GM18519 (cell line): ENCODE data around the gene ASMTL.
"Not testable (repeated sequence)": the region's sequence is repeated elsewhere in the genome, so short reads cannot be mapped to it uniquely, and the experiment has no call there.

Experiments used
- ATAC-seq: cut with Tn5 transposase; IDR thresholded peaks from one replicate; pipeline ENCODE4 v1.9.1; 2021; ENCODE audit warnings: mild to moderate bottlenecking, moderate library complexity; ENCODE audit not compliant: unreplicated experiment, low FRiP score

The ASMTL gene

DNA sequence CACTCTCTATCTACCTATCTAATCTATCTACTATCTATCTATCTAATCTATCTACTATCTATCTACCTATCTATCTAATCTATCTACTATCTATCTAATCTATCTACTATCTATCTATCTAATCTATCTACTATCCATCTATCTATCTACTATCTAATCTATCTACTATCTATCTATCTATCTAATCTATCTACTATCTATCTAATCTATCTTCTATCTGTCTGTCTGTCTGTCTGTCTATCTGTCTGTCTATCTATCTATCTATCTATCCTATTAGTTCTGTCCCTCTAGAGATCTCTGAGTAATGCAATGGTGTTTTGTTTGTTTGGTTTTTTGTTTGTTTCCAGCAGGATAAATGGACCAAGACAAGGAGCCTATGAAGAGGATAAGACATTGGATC lies 9.4 kb upstream of the ASMTL start:
- no peak for ATAC-seq

DNA sequence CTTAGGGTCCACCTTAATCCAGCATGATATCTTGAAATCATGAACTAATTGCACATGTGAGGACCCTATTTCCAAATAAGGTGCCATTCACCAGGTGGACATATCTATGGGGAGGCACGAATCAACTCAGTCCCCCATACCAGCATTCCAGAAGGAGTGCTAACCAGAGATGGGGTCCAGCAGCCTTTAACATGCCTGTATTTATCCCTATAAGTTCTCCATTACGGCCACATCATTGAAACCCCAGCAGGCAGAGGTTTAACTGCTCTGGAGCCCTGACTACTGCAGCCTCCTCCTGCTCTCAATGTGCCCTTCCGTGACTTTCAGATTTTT lies 3.2 kb upstream of the ASMTL start:
- no peak for ATAC-seq

DNA sequence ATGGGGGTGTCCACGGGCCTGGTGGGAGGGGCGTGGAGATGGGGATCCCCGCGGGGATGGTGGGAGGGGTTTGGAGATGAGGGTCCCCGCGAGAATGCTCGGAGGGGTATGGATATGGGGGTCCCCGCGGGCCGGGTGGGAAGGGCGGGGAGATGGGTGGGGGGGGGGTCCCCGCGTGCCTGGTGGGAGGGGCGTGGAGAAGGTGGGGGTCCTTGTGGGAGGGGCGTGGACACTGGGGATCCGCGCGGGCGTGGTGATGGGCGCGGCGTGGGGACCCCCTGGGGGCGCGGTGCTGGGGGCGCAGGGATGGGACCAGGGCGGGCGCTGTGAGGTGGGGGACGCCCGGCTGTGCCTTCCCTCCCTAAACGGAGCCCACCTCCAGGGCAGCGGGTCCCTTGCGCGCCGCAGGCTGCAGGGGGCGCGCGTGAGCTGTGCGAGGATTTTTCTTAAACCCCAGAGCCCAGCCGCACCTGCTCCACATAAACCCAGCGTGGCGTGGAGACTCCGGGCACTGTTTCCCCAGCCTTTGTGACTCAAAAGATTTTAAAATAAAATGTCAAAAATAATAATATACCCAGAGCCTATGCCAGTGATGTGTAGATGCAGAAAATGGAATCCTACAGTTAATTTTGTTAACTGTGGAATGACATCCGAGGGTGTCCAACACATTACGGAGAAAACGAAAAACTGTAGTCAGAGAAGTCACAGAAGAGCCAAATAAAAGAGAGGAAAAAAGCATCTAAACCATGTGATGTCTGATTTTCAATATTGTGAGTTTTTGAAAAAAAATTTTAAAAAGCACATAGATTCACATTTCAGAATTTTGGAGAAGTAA lies 1.5 kb upstream of the ASMTL start:
- ATAC-seq = no peak

DNA sequence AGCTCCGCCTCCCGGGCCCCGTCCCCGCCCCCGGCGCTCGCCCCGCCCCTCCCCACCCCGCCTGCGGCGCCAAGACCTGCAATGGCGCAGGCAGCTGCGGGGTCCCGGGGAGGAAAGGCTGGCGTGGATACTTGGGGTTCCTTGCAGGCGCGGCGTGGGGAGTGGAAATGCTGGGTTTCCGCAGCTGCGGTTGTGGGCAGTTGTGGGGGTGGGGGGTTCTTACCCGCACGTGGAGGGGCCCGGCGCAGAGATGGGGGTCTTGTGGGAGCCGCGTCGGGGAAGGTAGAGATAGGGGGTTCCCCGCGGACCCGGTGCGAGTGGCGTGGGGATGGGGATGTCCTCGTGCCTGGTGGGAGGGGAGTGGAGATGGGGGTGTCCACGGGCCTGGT lies 680 bp upstream of the ASMTL start:
- no peak for ATAC-seq

DNA sequence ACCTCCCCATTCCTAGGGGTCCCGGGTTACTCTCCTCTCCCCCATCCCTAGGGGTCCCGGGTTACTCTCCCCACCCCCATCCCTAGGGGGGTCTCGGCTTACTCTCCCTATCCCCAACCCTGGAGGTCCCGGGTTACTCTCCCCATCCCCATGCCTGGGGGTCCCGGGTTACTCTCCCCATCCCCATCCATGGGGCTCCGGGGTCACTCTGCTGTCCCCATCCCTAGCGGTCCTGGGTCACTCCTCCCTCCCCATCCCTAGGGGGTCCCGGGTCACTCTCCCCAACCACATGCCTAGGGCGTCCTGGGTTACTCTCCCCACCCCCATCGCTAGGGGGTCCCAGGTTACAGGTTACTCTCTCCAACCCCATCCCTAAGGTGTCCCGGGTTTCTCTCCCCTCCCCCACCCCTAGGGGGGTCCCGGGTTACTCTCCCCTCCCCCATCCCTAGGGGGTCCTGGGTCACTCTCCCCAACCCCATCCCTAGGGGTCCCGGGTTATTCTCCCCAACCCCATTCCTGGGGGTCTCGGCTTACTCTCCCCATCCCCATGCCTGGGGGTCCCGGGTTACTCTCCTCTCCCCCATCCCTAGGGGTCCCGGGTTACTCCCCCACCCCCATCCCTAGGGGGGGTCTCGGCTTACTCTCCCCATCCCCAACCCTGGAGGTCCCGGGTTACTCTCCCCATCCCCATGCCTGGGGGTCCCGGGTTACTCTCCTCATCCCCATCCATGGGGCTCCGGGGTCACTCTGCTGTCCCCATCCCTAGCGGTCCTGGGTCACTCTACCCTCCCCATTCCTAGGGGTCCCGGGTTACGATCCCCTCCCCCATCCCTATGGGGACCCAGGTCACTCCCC lies 821 bp downstream of the ASMTL start:
- ATAC-seq = no peak

DNA sequence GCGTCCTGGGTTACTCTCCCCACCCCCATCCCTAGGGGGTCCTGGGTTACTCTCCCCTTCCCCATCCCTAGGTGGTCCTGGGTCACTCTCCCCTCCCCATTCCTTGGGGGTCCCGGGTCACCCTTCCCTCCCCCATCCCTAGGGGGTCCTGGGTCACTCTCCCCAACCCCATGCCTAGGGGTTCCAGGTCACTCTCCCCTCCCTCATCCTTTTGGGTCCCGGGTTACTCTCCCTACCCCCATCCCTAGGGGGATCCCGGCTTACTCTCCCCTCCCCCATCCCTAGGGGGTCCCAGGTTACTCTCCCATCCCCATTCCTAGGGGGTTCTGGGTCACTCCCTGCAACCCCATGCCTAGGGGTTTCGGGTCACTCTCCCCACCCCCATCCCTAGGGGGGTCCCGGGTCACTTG lies 1.5 kb downstream of the ASMTL start:
- no peak for ATAC-seq

DNA sequence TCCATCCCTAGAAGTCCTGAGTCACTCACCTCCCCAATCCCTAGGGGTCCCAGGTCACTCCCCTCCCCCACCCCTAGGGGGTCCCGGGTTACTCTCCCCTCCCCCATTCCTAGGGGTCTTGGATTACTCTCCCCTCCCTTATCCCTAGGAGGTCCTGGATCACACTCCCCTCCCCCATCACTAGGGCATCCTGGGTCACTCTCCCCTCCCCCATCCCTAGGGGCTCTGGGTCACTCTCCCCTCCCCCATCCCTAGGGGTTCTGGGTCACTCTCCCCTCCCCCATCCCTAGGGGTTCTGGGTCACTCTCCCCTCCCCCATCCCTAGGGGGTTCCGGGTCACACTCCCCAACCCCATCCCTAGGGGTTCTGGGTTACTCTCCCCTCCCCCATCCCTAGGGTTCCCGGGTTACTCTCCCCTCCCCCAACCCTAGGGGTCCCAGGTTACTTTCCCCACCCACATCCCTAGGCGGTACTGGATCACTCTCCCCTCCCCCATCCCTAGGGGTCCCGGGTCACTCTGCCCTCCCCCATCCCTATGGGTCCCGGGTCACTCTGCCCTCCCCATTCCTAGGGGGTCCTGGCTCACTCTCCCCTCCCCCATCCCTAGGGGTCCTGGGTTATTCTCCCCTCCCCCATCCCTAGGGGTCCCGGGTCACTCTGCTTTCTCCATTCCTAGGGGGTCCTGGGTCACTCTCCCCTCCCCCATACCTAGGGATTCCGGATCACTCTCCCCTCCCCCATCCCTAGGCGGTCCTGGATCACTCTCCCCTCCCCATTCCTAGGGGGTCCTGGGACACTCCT lies 2.1 kb downstream of the ASMTL start:
- ATAC-seq = no peak

DNA sequence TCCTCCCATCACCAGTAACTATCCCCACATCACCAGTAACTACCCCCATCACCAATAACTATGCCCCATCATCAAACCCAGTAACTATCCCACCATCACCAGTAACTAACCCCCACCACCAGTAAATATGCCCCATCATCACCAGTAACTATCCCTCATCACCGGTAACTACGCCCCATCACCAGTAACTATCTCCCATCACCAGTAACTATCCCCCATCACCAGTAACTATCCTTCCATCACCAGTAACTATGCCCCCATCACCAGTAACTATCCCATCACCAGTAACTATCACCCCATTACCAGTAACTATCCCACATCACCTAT lies 2.9 kb downstream of the ASMTL start:
- ATAC-seq = no peak

DNA sequence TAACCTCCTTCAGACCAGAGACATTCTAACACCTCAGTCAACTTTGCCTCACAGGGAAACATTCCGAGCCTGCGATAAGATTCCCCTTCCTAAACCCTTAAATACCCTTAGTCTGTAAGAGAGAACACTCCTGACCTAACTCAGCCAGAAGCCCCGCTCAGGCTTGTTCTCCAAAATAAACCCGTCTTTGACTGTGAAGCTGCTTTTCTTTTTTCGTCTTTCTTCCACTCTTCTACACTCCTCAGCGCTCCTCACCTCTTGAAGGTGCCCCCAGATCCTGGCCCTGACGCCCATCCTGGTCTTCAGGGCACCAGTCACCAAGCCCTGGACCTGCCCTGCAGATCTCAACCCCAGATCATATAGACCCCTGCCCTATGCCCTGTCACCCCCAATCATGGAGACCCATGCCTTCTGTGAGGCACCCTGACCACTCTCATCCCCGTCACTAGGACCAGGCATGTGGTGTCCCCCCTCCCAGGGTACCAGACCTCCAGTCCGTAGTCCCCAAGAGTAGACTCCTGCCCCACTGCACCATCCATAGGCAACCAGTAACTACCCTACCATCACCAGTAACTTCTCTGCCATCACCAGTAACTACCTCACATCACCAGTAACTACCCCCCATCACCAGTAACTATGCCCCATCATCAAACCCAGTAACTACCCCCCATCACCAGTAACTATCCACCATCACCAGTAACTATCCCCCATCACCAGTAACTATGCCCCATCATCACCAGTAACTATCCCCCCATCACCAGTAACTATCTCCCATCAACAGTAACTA lies 3.5 kb downstream of the ASMTL start:
- no peak for ATAC-seq

DNA sequence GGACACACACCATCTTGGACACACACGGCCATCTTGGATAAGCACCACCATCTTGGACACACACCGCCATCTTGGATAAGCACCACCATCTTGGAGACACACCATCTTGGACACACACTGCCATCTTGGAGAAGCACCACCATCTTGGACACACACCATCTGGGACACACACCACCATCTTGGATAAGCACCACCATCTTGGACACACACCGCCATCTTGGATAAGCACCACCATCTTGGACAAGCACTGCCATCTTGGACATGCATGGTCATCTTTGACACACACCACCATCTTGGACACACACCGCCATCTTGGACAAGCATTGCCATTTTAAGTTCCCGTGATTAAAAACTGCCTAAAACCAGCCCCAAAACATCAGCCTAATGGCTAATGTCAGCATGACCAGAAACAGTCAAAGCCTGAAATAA lies 4.1 kb downstream of the ASMTL start:
- ATAC-seq = not testable (repeated sequence)

DNA sequence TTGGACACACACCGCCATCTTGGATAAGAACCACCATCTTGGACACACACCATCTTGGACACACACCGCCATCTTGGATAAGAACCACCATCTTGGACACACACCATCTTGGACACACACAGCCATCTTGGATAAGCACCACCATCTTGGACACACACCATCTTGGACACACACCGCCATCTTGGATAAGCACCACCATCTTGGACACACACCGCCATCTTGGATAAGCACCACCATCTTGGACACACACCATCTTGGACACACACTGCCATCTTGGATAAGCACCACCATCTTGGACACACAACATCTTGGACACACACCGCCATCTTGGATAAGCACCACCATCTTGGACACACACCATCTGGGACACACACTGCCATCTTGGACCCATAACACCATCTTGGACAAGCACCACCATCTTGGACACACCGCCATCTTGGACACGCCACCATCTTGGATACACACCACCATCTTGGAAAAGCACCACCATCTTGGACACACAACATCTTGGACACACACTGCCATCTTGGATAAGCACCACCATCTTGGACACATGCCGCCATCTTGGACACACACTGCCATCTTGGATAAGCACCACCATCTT lies 4.6 kb downstream of the ASMTL start:
- ATAC-seq = not testable (repeated sequence)

DNA sequence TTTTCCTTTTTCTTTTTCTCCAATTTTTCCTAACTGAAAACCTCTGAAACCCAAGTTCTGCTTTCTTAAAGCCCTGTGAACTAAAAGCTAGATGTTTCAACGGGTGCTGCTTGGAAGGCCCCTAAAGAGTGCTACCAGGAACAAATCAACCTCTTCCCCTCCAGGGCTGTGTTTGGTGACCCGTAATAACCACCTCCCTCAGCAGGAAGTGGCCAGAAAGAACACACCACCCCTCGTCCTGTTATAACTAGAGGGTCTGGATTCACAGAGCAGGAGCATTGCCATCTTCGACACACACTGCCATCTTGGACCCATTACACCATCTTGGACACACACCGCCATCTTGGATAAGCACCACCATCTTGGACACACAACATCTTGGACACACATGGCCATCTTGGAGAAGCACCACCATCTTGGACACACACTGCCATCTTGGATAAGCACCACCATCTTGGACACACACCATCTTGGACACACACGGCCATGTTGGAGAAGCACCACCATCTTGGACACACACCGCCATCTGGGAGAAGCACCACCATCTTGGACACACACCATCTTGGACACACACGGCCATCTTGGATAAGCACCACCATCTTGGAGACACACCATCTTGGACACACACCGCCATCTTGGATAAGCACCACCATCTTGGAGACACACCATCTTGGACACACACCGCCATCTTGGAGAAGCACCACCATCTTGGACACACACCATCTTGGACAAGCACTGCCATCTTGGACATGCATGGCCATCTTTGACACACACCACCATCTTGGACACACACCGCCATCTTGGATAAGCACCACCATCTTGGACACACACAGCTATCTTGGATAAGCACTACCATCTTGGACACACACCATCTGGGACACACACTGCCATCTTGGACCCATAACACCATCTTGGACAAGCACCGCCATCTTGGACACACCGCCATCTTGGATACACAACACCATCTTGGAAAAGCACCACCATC lies 5.4 kb downstream of the ASMTL start:
- ATAC-seq = not testable (repeated sequence)

DNA sequence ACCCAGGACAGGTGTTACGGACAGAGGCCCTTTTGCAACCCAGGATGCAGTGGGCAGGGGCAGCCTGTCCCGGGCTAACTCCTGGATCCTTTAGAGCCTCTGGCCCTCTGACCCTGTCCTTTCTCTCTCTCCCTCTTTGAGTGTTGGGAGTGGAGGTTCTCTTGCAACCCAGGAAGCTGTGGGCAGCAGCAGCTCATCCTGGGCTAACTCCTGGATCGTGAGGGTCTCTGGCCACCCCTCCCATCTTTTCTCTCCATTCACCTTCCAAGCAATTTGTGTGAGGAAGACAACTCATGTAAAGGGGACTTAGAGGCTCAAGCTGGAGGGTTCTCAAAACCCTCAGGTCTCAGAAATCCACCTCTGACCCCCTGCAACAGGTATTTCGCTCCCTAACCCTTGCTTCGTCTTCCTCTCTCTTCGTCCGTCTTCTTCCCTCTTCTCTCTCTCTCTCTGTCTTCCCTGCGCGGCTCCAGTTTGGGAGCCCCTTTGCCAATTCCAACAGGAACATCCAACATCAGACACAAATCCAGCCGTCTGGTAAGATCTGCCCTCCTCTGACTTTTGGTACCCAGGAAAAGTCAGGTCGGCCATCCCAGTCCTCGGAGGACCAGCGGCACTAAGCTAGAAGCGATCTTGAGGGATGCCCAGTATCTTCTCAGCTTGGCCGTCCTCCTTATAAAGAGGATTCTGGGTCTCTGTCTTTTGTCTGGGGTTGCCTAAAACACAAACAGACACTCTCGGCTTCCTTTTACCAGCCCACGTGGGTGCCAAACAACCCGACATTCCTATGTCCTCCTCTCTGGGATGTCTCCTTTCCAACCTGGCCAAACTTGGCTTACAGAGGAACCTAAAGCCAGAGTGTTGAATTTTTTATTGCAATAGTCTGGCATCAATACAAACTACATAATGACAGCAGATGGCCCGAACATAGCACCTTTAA lies 7.9 kb downstream of the ASMTL start:
- ATAC-seq = no peak

DNA sequence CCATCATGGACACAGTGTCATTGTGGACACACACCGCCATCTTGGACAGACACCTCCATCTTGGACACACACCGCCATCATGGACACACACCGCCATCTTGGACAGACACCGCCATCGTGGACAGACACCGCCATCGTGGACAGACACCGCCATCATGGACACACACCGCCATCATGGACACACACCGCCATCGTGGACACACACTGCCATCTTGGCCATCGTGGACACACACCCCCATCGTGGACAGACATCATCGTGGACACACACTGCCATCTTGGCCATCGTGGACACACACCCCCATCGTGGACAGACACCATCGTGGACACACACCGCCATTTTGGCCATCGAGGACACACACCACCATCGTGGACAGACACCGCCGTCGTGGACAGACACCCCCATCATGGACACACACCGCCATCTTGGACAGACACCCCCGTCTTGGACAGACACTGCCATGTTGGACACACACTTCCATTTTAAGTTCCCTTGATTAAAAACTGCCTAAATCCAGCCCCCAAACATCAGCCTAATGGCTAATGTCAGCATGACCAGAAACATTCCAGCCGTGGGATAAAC lies 9.1 kb downstream of the ASMTL start:
- no peak for ATAC-seq

DNA sequence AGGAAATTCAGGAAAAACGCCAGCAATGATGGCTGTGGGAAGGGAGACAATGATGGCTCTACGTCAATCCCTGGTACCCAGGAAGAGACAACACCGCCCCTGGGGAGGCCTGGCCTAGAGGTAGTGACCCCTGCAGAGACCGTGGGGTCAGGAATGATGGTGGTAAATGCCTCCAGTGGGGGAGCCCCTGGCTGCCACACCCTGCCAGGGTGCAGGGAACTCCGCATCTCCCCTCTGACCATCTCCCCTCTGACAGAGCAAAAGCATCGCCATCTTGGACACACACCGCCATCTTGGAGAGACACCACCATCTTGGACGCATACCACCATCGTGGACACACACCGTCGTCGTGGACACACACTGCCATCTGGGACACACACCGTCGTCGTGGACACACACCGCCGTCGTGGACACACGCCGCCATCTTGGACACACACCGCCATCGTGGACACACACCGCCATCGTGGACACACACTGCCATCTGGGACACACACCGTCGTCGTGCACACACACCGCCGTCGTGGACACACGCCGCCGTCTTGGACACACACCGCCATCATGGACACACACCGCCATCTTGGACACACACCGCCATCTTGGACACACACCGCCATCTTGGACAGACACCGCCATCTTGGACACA lies 9.9 kb downstream of the ASMTL start:
- ATAC-seq = no peak

DNA sequence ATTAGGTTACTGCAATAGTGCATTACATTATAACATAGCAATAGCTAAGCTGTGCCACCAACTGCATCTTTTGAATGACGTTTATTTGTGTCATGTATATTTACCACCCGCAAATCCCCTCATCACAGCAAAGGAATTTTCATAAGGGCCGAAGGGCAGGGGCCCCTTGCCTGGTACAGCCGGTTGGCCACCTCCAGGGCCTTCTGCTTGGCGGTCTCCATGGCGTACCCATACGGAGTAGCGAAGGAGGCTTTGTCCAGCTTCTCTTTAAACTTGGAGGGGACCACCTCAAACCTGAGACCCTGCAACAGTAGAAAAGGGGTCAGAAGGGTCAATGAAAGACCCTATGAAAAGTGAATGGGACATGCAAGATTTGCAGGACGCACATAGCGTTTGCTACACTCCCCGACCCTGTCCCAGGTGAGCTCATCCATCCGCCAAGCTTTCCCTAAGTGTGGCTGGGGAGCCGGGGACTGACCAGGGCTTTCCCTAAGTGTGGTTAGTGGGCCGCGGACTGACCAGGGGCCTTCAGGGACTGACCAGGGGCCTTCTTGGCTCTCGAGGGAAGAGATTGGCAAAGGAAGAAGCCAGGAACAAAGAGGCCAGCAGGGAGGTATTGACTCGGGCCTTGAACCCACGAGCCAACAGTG lies 10.6 kb downstream of the ASMTL start:
- no peak for ATAC-seq
